GM12874 (cell line): ENCODE measurements around the gene MED13L.

Experiments used
- CTCF ChIP-seq: IDR thresholded peaks from 2 replicates; pipeline ENCODE4 v1.5.1; 2011; ENCODE audit warnings: low read depth, mild to moderate bottlenecking, control low read depth, low read length, moderate library complexity; ENCODE audit not compliant: insufficient read depth

MED13L gene

GRCh38 chr12:116153983-116154382 is 123.5 kb downstream of the MED13L start:
- TF ChIP-seq CTCF, result no peak

- TF ChIP-seq CTCF, result no peak
These were observed 124.4 kb downstream of the MED13L start for GRCh38 chr12:116153113-116153512.

- no peak for TF ChIP-seq CTCF
These were observed 125.2 kb downstream of the MED13L start for GRCh38 chr12:116152268-116152667.

GRCh38 chr12:116150452-116150851 is 127.0 kb downstream of the MED13L start:
- TF ChIP-seq CTCF, result no peak

GRCh38 chr12:116150001-116150400 is 127.5 kb downstream of the MED13L start:
- TF ChIP-seq CTCF, result no peak

GRCh38 chr12:116148844-116149243 is 128.6 kb downstream of the MED13L start:
- TF ChIP-seq CTCF, result no peak

- TF ChIP-seq CTCF, result no peak
These were observed 131.1 kb downstream of the MED13L start for GRCh38 chr12:116146386-116146785.

- no peak for TF ChIP-seq CTCF
These were observed 132.0 kb downstream of the MED13L start for GRCh38 chr12:116145451-116145850.
